Activated CD4-positive, alpha-beta memory T cell treated with anti-CD3 and anti-CD28 coated beads, Interleukin-2, amount 10 ng/mL, durations not matched to agents 7 days and 5 days (primary cell): ENCODE data around the gene DOK3. TPM values are rescaled to one million over a fixed set of nuclear protein-coding genes. Genes with fewer than 3 reads are reported as not detected.

Experiments
- CTCF ChIA-PET: fragments of 350-600 bp; sonication (Branson Sonifier 250); formaldehyde crosslinking; loops from one replicate; lab custom pipeline; 2021; ENCODE audit warnings: antibody characterized with exemption, inconsistent platforms; lab: Charles Lee
- POLR2A ChIA-PET: fragments of 350-600 bp; sonication (Branson Sonifier 250); formaldehyde crosslinking; loops from one replicate; lab custom pipeline; 2021; ENCODE audit warnings: antibody characterized with exemption; lab: Charles Lee
- DNase-seq: peaks from one replicate; pipeline ENCODE4 v3.0.0-alpha.2; 2020
- H3K27ac Mint-ChIP-seq: one replicate; pipeline ENCODE4 v1.8.0; 2021; ENCODE audit warnings: mild to moderate bottlenecking, mixed read lengths
- H3K27me3 Mint-ChIP-seq: one replicate; pipeline ENCODE4 v1.8.0; 2021; ENCODE audit warnings: mixed read lengths
- H3K36me3 Mint-ChIP-seq: one replicate; pipeline ENCODE4 v1.8.0; 2021; ENCODE audit warnings: low read depth, mixed read lengths
- H3K4me1 Mint-ChIP-seq: one replicate; pipeline ENCODE4 v1.8.0; 2021; ENCODE audit warnings: mixed read lengths
- H3K4me3 Mint-ChIP-seq: one replicate; pipeline ENCODE4 v1.8.0; 2021; ENCODE audit warnings: mild to moderate bottlenecking, mixed read lengths
- H3K9me3 Mint-ChIP-seq: one replicate; pipeline ENCODE4 v1.8.0; 2021; ENCODE audit warnings: mixed read lengths
- total RNA-seq, 2 experiments: library from RNA; stranded (reverse); gene quantifications; one replicate each; pipeline ENCODE4 v1.2.3, GENCODE V29; 2021

DOK3 gene
- total RNA-seq, 2 experiments from 2014 or later, result 2.4 TPM

DNA sequence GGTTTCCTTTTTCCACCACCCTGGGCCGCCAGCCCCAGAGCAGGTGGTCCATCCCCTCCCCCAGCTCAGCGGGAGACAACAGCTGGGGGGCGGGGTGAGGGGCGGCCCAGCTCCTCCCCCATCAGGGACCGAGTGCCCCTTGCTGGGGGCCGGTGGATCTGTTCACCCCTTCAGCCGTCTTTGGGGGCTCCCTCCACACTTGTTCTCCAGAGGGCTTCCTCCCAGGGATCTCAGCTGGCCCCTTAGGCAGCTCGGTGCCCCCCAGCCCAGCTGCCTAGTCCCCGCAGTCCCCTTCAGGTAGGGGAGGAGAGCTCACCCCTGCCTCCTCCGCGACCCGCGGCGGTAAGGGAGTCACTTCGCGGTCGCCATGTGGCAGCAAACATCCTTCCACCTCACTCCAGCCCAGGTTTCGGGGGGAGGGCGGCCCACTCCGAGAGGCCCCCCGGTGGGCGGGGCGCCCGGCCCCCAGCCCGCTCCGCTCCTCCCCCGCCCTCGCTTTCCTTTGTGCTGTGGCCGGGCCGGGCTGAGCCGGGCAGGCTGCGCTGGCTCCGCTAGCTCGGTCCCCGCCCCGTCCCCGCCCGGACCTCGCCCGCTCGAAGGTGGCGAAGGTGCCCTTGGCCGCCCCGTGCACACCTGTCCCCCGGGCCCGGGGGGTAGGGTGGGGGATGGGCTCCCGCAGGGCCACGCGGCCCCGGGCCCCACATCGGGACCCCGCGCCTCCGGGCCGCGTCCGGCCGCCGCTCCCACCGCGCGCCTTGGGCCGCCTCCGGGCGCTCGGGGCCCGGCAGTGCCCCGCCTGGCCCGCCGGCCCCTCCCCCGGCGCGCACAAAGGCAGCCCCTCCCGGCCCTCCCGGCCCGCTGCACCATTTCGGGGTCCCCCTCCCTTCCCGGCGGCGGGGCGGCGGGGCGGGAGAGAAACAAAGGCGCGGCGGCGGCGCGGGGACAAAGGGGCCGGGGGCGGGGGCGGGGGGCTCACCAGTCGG is 36.9 kb downstream of the DOK3 start:
- ChIA-PET CTCF (interaction anchor here (0.6 to 2.6 kb wide), 8 partner anchors 10 to 163 kb away, joined by 3 to 7 read pairs (median 4); partner anchors contain the start of gene PDLIM7), POLR2A (interaction anchor here (0.5 to 1.8 kb wide), 10 partner anchors 8 to 101 kb away, joined by 3 to 8 read pairs (median 4); partner anchors contain the start of genes GRK6, PDLIM7 and PRR7)
- Mint-ChIP-seq H3K4me3 (peak overlapping the region; percentile 41), H3K36me3 (no peaks in the 10 kb centered on the region), H3K27ac (no peak overlapping the region), H3K4me1 (peaks cover 31% of the 10 kb centered on the region), H3K27me3 (peaks cover 25% of the 10 kb centered on the region), H3K9me3 (no peaks in the 10 kb centered on the region)
- peak; percentile 54 for DNase-seq

DNA sequence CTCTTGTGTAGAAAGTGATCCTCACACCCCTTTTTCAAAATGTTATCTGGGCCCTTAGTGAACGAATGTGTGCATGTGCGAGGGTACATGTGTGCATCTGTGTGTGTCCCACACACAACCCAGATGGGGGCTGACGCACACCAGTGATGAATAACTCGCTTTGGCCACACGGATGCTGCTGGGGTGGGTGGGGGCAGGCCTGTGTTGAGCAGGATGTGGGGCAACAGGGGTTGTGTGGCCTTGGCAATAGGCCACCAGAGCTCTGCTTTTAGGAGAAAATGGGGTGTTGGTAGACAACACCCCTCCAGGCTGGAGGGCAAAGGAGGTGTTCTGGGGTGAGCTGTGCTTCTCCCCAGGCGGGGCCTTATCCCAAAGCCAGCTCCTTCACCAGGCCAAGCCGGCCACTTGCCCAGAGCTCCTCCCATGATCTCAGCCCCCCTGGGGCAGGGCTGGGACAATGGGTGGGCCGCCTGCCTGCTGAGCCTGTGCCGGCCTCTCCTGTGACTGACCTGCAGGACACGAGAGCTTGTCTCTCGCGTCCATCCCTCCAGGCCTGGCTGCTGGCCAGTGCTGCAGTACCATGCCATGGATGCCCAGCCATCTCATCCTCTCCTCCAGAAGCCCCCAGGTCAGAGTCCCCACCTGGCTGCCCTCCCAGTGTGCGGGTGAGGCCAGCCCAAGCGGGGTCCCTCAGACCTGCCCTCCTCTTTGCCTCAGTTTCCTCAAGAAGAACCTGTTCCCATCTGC is 37.8 kb downstream of the DOK3 start:
- DNase-seq, result no peak
- H3K27ac Mint-ChIP-seq, result no peak overlapping the region
- no peaks in the 10 kb centered on the region for H3K9me3 Mint-ChIP-seq
- peaks cover 31% of the 10 kb centered on the region for H3K4me1 Mint-ChIP-seq
- peaks cover 25% of the 10 kb centered on the region for H3K27me3 Mint-ChIP-seq
- CTCF ChIA-PET, result interaction anchor here (0.6 to 2.6 kb wide), 10 partner anchors 9 to 162 kb away, joined by 3 to 7 read pairs (median 4); partner anchors contain the start of gene PDLIM7
- no peaks in the 10 kb centered on the region for H3K36me3 Mint-ChIP-seq
- H3K4me3 Mint-ChIP-seq, result no peak overlapping the region
- POLR2A ChIA-PET, result interaction anchor here (0.5 to 1.8 kb wide), 11 partner anchors 9 to 100 kb away, joined by 3 to 8 read pairs (median 4); partner anchors contain the start of genes GRK6, PDLIM7 and PRR7

DNA sequence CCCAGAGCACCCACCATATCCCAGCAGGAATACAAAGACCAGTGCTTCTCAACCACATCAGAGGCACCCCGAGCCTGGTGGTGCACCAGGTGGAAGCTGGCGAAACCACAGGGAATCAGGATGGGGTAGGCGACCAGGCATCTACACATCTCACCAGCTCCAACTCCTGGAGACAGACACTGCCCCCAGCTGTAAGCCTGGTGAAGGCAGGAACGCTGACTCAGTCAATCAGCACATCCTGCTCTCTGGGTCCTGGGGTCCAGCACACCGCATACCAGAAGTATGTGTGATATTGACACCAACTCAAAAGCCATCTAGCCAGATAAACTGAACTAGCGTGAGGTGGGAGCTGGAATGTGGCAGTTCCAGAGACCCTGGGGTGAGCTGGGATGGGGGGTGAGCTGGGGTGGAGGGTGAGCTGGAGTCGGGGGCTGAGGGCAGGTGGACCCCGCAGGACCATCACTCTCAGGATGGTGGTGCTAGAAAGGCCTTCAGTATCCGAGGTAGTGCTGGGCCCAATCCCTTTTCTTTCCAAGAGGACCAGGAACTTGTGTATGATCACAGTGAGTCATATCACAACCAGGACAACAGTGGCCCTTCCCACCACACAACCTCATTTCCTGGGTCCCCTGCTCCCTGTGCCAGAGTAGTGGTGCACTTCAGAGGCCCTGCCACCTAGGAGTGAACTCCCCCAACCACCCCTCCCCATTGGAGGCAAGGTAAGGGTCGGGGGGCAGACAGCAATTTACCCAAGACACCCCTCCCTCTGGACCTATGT is 38.7 kb downstream of the DOK3 start:
- POLR2A ChIA-PET, result interaction anchor here (0.8 to 1.8 kb wide), 5 partner anchors 24 to 99 kb away, joined by 3 to 8 read pairs (median 3); partner anchors contain the start of gene PRR7
- no peak for DNase-seq
- no peaks in the 10 kb centered on the region for H3K36me3 Mint-ChIP-seq
- H3K4me3 Mint-ChIP-seq, result no peak overlapping the region
- peaks cover 27% of the 10 kb centered on the region for H3K4me1 Mint-ChIP-seq
- H3K27ac Mint-ChIP-seq, result no peak overlapping the region
- H3K27me3 Mint-ChIP-seq, result peaks cover 25% of the 10 kb centered on the region
- no peaks in the 10 kb centered on the region for H3K9me3 Mint-ChIP-seq
- CTCF ChIA-PET, result interaction anchor here (0.9 to 2.6 kb wide), 6 partner anchors 14 to 69 kb away, joined by 3 to 7 read pairs (median 5); no protein-coding TSS in a partner anchor

DNA sequence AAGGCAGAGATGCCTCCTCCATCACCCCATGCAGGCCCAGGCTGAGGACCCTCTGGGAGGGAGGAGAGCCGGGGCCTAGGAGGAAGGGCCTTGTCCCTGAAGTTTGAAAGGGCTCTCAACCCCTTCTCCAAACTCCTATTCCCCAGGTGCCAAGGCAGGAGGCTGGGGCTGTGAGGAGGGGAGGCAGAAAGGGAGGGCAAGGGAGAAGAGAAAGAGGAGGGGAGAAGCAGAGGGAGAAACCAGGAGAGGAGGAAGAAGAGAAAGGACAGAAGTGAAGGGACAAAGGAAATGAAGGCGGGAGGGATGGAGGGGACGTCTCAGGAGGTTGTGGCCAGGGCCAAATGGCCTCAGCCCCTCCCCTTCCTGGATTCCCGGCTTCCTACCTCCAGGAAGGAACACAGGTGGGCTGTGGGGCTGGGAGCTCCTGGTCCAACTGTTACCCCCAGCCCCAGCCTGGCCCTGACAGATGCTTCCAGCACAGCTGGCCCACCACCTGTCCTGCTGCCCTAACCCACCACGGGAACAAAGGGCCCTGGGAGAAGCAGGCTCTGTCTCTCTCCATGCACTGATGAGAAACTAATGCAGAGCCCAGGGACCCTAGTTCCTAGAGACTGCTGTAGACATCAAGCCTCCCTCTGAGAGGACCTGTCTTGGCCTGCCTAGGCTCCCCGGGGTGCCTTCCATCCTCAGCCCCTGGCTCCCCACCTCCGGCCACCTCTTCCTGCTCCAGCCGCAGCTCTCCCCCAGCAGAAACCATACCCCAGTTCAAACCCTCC is 39.7 kb downstream of the DOK3 start:
- POLR2A ChIA-PET, result no interaction called here
- H3K36me3 Mint-ChIP-seq, result no peaks in the 10 kb centered on the region
- H3K9me3 Mint-ChIP-seq, result no peaks in the 10 kb centered on the region
- H3K27me3 Mint-ChIP-seq, result peaks cover 18% of the 10 kb centered on the region
- no peak overlapping the region for H3K27ac Mint-ChIP-seq
- CTCF ChIA-PET, result interaction anchor here (1.4 kb wide), 1 partner anchor 13 kb away, joined by 6 read pairs; no protein-coding TSS in a partner anchor
- peaks cover 20% of the 10 kb centered on the region for H3K4me1 Mint-ChIP-seq
- DNase-seq, result no peak
- H3K4me3 Mint-ChIP-seq, result no peak overlapping the region

DNA sequence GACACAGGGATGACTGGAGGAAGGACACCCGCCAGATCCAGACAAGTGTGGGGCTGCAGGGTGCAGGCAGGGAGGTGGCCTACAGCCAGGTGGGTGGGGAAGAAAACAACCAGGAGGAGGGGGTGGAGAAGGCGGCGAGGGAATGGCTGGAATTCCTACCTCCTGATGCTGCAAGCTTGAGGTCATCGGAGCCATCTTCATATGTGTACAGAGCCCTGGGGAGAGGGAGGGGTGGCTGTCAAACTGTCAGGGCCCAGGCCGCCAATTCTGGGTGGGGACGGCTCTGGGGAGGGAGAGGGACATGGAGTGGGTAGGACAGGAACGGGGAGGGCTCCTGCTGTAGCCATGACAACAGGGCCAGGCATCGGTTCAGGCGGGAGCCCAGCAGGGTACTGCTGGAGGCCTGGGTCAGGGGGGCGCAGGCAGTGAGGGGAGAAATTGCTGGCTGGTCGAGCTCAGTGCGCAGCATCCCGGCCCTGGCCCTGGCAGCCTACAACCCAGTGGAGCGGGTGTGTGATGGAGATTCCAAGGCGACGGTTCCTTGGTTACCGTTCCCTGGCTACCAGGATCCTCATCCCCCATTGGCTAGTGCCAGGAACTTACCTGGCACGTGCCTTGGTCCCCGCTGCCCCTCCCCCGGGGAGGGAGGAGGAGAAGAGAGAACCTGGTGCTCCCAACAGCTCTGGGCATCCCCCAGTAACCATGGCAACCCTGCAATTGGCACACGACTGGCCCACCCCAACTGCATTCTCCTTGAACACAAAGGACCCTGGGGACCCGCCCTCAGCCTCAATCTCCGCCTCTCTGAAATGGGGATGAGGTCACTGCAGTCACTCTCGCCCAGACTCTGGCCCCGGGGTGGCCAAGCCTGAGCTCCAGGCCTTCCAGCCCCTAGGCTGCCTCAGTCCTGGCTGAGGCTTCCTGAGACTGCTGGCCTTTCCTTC is 40.7 kb downstream of the DOK3 start:
- peaks cover 8% of the 10 kb centered on the region for H3K27me3 Mint-ChIP-seq
- ChIA-PET CTCF (interaction anchor here (0.5 to 1.6 kb wide), 3 partner anchors 12 to 14 kb away, joined by 3 to 6 read pairs (median 4); no protein-coding TSS in a partner anchor), POLR2A (interaction anchor here (0.8 kb wide), 1 partner anchor 65 kb away, joined by 3 read pairs; no protein-coding TSS in a partner anchor)
- H3K4me3 Mint-ChIP-seq, result no peak overlapping the region
- no peaks in the 10 kb centered on the region for H3K9me3 Mint-ChIP-seq
- no peak for DNase-seq
- H3K36me3 Mint-ChIP-seq, result no peaks in the 10 kb centered on the region
- H3K4me1 Mint-ChIP-seq, result peaks cover 16% of the 10 kb centered on the region
- no peak overlapping the region for H3K27ac Mint-ChIP-seq

DNA sequence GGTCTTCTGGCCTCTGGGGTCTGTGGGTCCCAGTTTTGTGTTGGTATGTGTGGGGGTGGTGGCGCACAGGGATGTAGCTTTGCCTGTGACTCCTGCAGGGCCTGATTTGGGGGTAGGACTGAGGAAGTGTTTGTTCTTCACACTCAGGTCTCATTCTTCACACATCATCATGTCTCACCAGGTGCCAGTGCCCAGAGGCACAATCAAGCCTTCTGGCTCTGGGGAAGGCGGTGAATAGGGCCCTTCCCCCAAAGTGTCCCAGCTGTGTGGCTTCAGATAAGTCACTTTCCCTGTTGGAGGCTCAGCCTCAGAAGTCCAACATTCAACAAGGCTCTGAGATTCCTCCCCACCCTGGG is 41.3 kb downstream of the DOK3 start:
- Mint-ChIP-seq H3K9me3 (no peaks in the 10 kb centered on the region), H3K27me3 (peaks cover 6% of the 10 kb centered on the region), H3K4me1 (peaks cover 15% of the 10 kb centered on the region), H3K36me3 (no peaks in the 10 kb centered on the region), H3K27ac (no peak overlapping the region), H3K4me3 (no peak overlapping the region)
- CTCF ChIA-PET, result interaction anchor here (0.5 to 1.6 kb wide), 2 partner anchors 13 to 14 kb away, joined by 3 to 4 read pairs; no protein-coding TSS in a partner anchor
- POLR2A ChIA-PET, result interaction anchor here (0.7 to 0.8 kb wide), 2 partner anchors 13 to 64 kb away, joined by 3 read pairs; no protein-coding TSS in a partner anchor
- DNase-seq, result no peak

DNA sequence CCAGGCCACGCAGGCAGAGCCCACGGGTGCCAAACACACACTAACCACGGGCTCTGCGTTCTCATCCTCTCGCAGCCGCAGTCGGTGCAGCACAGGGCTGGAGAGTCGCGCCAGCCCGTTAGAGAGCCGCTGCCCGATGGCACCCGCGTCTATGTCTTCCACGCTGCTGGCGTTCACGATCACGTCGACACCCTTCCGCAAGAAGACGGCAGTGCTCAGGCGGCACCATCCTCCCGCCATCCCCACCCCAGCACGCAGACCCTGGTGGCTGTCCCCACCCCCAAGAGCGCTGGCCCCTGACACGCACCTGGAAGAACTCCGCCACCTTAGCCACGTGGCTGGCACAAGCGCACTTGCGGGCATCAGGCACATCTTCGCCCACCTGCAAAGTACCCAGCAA is 42.2 kb downstream of the DOK3 start:
- CTCF ChIA-PET, result no interaction called here
- no peak overlapping the region for H3K4me3 Mint-ChIP-seq
- no peaks in the 10 kb centered on the region for H3K36me3 Mint-ChIP-seq
- POLR2A ChIA-PET, result no interaction called here
- H3K4me1 Mint-ChIP-seq, result peaks cover 17% of the 10 kb centered on the region
- no peak overlapping the region for H3K27ac Mint-ChIP-seq
- DNase-seq, result no peak
- peaks cover 6% of the 10 kb centered on the region for H3K27me3 Mint-ChIP-seq
- H3K9me3 Mint-ChIP-seq, result no peaks in the 10 kb centered on the region

DNA sequence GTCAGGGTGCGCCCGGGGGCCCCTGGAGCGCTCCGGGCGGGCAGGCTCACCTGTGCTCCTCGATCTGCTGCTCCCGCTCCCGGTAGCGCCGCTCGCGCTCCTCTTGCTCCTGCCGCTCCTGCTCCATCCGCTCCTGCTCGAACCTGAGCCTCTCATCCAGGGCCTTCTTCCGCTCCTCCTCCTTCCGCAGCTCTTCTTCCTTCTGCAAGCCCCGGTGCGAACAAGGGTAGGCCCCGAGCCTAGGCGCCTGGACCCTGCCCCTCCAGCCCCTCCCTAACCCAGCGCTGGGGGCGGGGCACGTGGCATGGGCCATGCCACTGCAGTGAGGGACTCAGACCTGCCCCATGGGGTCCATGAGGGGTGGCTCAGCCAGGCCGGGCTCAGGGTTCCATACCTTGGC is 42.8 kb downstream of the DOK3 start:
- Mint-ChIP-seq H3K9me3 (no peaks in the 10 kb centered on the region), H3K27me3 (peaks cover 2% of the 10 kb centered on the region), H3K4me3 (no peak overlapping the region), H3K27ac (no peak overlapping the region), H3K4me1 (peaks cover 20% of the 10 kb centered on the region), H3K36me3 (no peaks in the 10 kb centered on the region)
- POLR2A ChIA-PET, result no interaction called here
- DNase-seq, result no peak
- CTCF ChIA-PET, result interaction anchor here (0.6 kb wide), 1 partner anchor 9 kb away, joined by 3 read pairs; no protein-coding TSS in a partner anchor

DNA sequence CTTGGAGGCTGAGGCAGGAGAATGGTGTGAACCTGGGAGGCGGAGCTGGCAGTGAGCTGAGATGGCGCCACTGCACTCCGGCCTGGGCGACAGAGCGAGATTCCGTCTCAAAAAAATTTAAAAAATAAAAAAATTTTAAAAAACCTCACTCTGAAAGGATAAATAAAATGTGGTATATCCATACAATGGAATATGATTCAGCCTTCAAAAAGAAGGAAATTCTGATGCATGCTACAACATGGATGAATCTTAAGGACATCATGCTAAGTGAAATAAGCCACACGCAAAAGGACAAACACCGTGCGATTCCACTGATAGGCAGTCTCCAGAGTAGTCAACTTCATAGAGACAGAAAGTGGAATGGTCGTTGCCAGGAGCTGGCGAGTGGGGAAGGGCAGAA is 44.6 kb downstream of the DOK3 start:
- peaks cover 17% of the 10 kb centered on the region for H3K4me1 Mint-ChIP-seq
- H3K36me3 Mint-ChIP-seq, result no peaks in the 10 kb centered on the region
- DNase-seq, result no peak
- POLR2A ChIA-PET, result no interaction called here
- no peaks in the 10 kb centered on the region for H3K9me3 Mint-ChIP-seq
- CTCF ChIA-PET, result interaction anchor here (1.0 kb wide), 1 partner anchor 8 kb away, joined by 4 read pairs; no protein-coding TSS in a partner anchor
- no peak overlapping the region for H3K27ac Mint-ChIP-seq
- no peaks in the 10 kb centered on the region for H3K27me3 Mint-ChIP-seq
- no peak overlapping the region for H3K4me3 Mint-ChIP-seq

DNA sequence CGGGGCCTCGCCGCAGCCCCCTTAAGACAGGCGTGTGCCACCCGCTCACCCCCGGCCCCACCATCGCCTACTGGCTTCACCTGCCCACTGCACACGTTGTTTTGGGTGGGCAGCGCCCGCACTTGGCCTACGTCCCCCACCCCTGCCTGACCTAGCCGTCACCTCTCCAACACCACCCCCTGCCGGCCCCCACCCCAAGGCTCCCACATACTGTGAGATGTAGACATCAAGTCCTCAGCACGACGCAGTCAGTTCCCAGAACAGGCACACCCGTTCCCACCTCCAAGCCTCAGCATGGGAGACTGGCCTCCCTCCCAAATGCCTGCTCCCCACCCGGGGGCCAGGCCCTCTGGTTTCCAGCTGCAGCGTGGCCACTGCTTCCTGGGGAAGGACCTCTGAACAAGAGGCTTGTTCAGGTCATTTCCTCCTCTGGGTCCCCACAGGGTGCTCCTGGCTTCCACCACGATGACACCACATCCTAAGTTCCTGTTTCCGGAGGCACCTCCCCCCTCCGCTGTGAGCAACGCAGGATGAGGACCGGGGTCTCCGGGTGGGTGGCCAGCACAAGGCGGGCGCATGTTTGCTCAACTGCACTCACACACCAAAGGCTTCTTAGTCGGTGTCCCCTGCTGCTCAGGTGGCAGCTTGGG is 47.5 kb downstream of the DOK3 start:
- POLR2A ChIA-PET, result interaction anchor here (1.0 kb wide), 1 partner anchor 71 kb away, joined by 5 read pairs; no protein-coding TSS in a partner anchor
- CTCF ChIA-PET, result interaction anchor here (0.7 to 1.5 kb wide), 3 partner anchors 10 to 84 kb away, joined by 3 to 5 read pairs (median 3); no protein-coding TSS in a partner anchor
- peaks cover 20% of the 10 kb centered on the region for H3K4me1 Mint-ChIP-seq
- no peaks in the 10 kb centered on the region for H3K36me3 Mint-ChIP-seq
- no peaks in the 10 kb centered on the region for H3K27me3 Mint-ChIP-seq
- H3K9me3 Mint-ChIP-seq, result no peaks in the 10 kb centered on the region
- DNase-seq, result no peak
- H3K4me3 Mint-ChIP-seq, result peak overlapping the region; percentile 3
- H3K27ac Mint-ChIP-seq, result no peak overlapping the region
